Hepatocyte (in vitro differentiated cells): ENCODE data around the gene TLK2. TPM values are rescaled to one million over a fixed set of nuclear protein-coding genes. Genes with fewer than 3 reads are reported as not detected.
A peak's percentile ranks its signal among the peaks of the same experiment; 100 is the strongest.

Experiments used
- DNase-seq: peaks from one replicate; pipeline ENCODE4 v3.0.0-alpha.2; 2016; ENCODE audit warnings: low spot score
- H2AFZ ChIP-seq: fragments of 200-600 bp; sonication (generic); 2 replicates; pipeline ENCODE4 v1.6.0; 2016; ENCODE audit warnings: antibody characterized with exemption, mild to moderate bottlenecking
- H3K27ac ChIP-seq: fragments of 200-600 bp; sonication (generic); 2 replicates; pipeline ENCODE4 v1.5.1; 2016; ENCODE audit warnings: mild to moderate bottlenecking
- H3K27me3 ChIP-seq: fragments of 200-600 bp; sonication (generic); 2 replicates; pipeline ENCODE4 v1.6.1; 2016
- H3K36me3 ChIP-seq: fragments of 200-600 bp; sonication (generic); replicated peaks from 2 replicates; pipeline ENCODE4 v1.5.1; 2016; ENCODE audit warnings: low read depth; ENCODE audit not compliant: insufficient read depth
- H3K4me1 ChIP-seq: fragments of 200-600 bp; sonication (generic); 2 replicates; pipeline ENCODE4 v1.5.1; 2016; ENCODE audit warnings: mild to moderate bottlenecking, moderate library complexity; ENCODE audit not compliant: insufficient read depth
- H3K4me2 ChIP-seq: fragments of 200-600 bp; sonication (generic); 2 replicates; pipeline ENCODE4 v1.6.0; 2016
- H3K4me3 ChIP-seq: fragments of 200-600 bp; sonication (generic); 2 replicates; pipeline ENCODE4 v1.5.1; 2016; ENCODE audit warnings: mild to moderate bottlenecking
- H3K79me2 ChIP-seq: fragments of 200-600 bp; sonication (generic); 2 replicates; pipeline ENCODE4 v1.6.0; 2017; ENCODE audit warnings: mild to moderate bottlenecking
- H3K9me2 ChIP-seq: fragments of 200-600 bp; sonication (generic); replicated peaks from 2 replicates; pipeline ENCODE4 v1.6.0; 2017; ENCODE audit warnings: mild to moderate bottlenecking; ENCODE audit not compliant: insufficient read depth
- H3K9me3 ChIP-seq: fragments of 200-600 bp; sonication (generic); 2 replicates; pipeline ENCODE4 v1.5.1; 2016; ENCODE audit warnings: low read depth, mild to moderate bottlenecking
- H4K20me1 ChIP-seq: fragments of 200-600 bp; sonication (generic); 2 replicates; pipeline ENCODE4 v1.6.0; 2016; ENCODE audit warnings: mild to moderate bottlenecking; ENCODE audit not compliant: insufficient read depth, poor library complexity, severe bottlenecking
- CTCF ChIP-seq: fragments of 200-600 bp; sonication (generic); IDR thresholded peaks from 2 replicates; pipeline ENCODE4 v1.5.1; 2016; ENCODE audit warnings: antibody characterized with exemption, mild to moderate bottlenecking; ENCODE audit not compliant: poor library complexity
- EZH2 ChIP-seq: fragments of 200-600 bp; sonication (generic); IDR thresholded peaks from 2 replicates; pipeline ENCODE4 v1.6.1; 2016; ENCODE audit warnings: antibody characterized with exemption, mild to moderate bottlenecking, borderline replicate concordance
- EZH2phosphoT487 ChIP-seq: fragments of 200-600 bp; sonication (generic); IDR thresholded peaks from one replicate; pipeline ENCODE4 v1.6.1; 2018; ENCODE audit warnings: antibody characterized with exemption, mild to moderate bottlenecking, low read depth, moderate library complexity; ENCODE audit not compliant: unreplicated experiment, severe bottlenecking
- WGBS: methylation state at CpG from one replicate; pipeline ENCODE4 v1.1.6; 2016; ENCODE audit warnings: low lambda C conversion rate; ENCODE audit errors: missing lambda C conversion rate; 5-methylcytosine and 5-hydroxymethylcytosine counted together
- polyA plus RNA-seq: library from polyadenylated mRNA; unstranded; fragments of >200 nt; fragmentation: Nextera tagmentation; extraction: Ambion mirVana; gene quantifications from 2 replicates; pipeline ENCODE4 v1.2.1, GENCODE V29; 2016
- total RNA-seq: library from RNA; depleted of rRNA; stranded (reverse); fragments of >200 nt; gene quantifications from 2 replicates; pipeline ENCODE4 v1.2.3, GENCODE V29; 2014

The TLK2 gene
- total and polyA plus RNA-seq, 2 experiments from 2014 or later, result 19.4 to 44.7 TPM

- no peaks in the 10 kb centered on the region for H4K20me1 ChIP-seq
- H3K4me2 ChIP-seq, result no peak overlapping the region
- H3K9me3 ChIP-seq, result no peaks in the 10 kb centered on the region
- H3K4me3 ChIP-seq, result no peak overlapping the region
- no peak overlapping the region for H3K27ac ChIP-seq
- peaks cover 3% of the 10 kb centered on the region for H3K27me3 ChIP-seq
- H2AFZ ChIP-seq, result no peak overlapping the region
- WGBS, result 92% methylated on average over 11 of the region's 11 CpGs
- H3K36me3 ChIP-seq, result no peaks in the 10 kb centered on the region
- H3K9me2 ChIP-seq, result no peaks in the 10 kb centered on the region
- peaks cover 22% of the 10 kb centered on the region for H3K4me1 ChIP-seq
- no peak for DNase-seq
- TF ChIP-seq CTCF, result no peak
- no peak for TF ChIP-seq EZH2phosphoT487
- TF ChIP-seq EZH2, result no peak
- H3K79me2 ChIP-seq, result no peaks in the 10 kb centered on the region
Measured at GRCh38 chr17:62621223-62621622, 142.6 kb downstream of the TLK2 start.

- no peak for DNase-seq
- Histone ChIP-seq H2AFZ (no peak overlapping the region), H3K9me3 (no peaks in the 10 kb centered on the region), H3K9me2 (no peaks in the 10 kb centered on the region), H3K27ac (peak overlapping the region; percentile 80), H4K20me1 (peaks cover 8% of the 10 kb centered on the region), H3K4me3 (no peak overlapping the region), H3K27me3 (peaks cover 29% of the 10 kb centered on the region), H3K4me1 (peaks cover 16% of the 10 kb centered on the region), H3K4me2 (peak overlapping the region; percentile 55), H3K36me3 (no peaks in the 10 kb centered on the region), H3K79me2 (peaks cover 11% of the 10 kb centered on the region)
- 68% methylated on average over 19 of the region's 19 CpGs for WGBS
- no peak for TF ChIP-seq EZH2
- no peak for TF ChIP-seq CTCF
- TF ChIP-seq EZH2phosphoT487, result no peak
Measured at GRCh38 chr17:62625184-62625869, 146.7 kb downstream of the TLK2 start.

GRCh38 chr17:62625870-62626200 lies 147.2 kb downstream of the TLK2 start:
- H2AFZ ChIP-seq, result no peak overlapping the region
- no peak overlapping the region for H3K4me3 ChIP-seq
- peaks cover 16% of the 10 kb centered on the region for H3K4me1 ChIP-seq
- peak overlapping the region; percentile 94 for H3K4me2 ChIP-seq
- WGBS, result 37% methylated on average over 4 of the region's 4 CpGs
- no peaks in the 10 kb centered on the region for H3K9me2 ChIP-seq
- peak overlapping the region; percentile 96 for H3K27ac ChIP-seq
- H3K9me3 ChIP-seq, result no peaks in the 10 kb centered on the region
- no peak for TF ChIP-seq EZH2phosphoT487
- no peak for TF ChIP-seq EZH2
- no peak for TF ChIP-seq CTCF
- peaks cover 16% of the 10 kb centered on the region for H3K79me2 ChIP-seq
- peaks cover 29% of the 10 kb centered on the region for H3K27me3 ChIP-seq
- peak; percentile 59 for DNase-seq
- no peaks in the 10 kb centered on the region for H3K36me3 ChIP-seq
- H4K20me1 ChIP-seq, result peaks cover 8% of the 10 kb centered on the region
